HFFc6 (cell line): Measurements from ENCODE around the gene IGF1R. TPM values are rescaled to one million over a fixed set of nuclear protein-coding genes. Genes with fewer than 3 reads are reported as not detected.

Experiments used
- DNase-seq: peaks from one replicate; pipeline ENCODE4 v3.0.0-alpha.2; 2018
- H3K27ac Mint-ChIP-seq: 2 replicates; pipeline ENCODE4 v1.8.0; 2020; ENCODE audit warnings: mild to moderate bottlenecking, mixed read lengths
- H3K27me3 Mint-ChIP-seq: 2 replicates; pipeline ENCODE4 v1.8.0; 2021; ENCODE audit warnings: mild to moderate bottlenecking, moderate library complexity, mixed read lengths; ENCODE audit not compliant: insufficient read depth
- H3K36me3 Mint-ChIP-seq: 2 replicates; pipeline ENCODE4 v1.8.0; 2021; ENCODE audit warnings: low read depth, mixed read lengths
- H3K4me1 Mint-ChIP-seq: 2 replicates; pipeline ENCODE4 v1.8.0; 2020; ENCODE audit warnings: low read depth, mixed read lengths
- H3K4me3 Mint-ChIP-seq: 2 replicates; pipeline ENCODE4 v1.8.0; 2020; ENCODE audit warnings: mild to moderate bottlenecking, moderate library complexity, mixed read lengths
- H3K9me3 Mint-ChIP-seq: 2 replicates; pipeline ENCODE4 v1.8.0; 2020; ENCODE audit warnings: mild to moderate bottlenecking, mixed read lengths
- total RNA-seq, 6 experiments: library from RNA; stranded (reverse); fragmentation: NEBNext Ultra II Directional; extraction: Animal tissue kit (Norgen Biotek cat#: 25700); gene quantifications; 2 replicates in 1 of 6; 3 replicates in 5 of 6; pipeline ENCODE4 v1.2.3, GENCODE V29; 2021
- TF ChIP-seq, protein P1 (sequence below): fragments of 200-600 bp; sonication (generic); IDR thresholded peaks from 2 replicates; pipeline ENCODE4 v1.5.0; 2021; ENCODE audit warnings: antibody characterized with exemption, mild to moderate bottlenecking

IGF1R gene
- total RNA-seq, 6 experiments from 2014 or later, result 46.7 to 61.9 (median 50.1) TPM

DNA sequence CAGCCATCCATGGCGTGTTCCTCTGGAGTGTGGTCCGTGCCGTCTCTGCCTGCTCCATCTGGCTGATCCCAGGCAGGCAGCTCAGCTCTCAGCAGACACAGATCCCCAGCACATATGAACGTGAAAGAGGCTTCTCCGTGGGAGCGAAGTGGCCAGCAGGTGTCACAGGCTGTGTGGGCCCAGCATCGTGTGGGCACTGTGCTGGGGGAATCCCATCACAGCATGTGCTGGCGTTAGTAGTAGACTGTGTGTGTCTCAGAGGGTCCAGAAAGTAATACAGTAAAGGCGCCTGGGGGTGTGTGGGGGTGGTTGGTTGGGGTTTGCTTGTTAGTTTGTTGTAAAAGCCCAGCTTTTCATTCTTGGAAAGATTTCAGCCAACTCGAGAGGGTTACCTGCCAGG is 147.6 kb downstream of the IGF1R start:
- no peak overlapping the region for H3K4me3 Mint-ChIP-seq
- no peak for DNase-seq
- 0 out of 2 replicates have a peak, but pooled peaks cover 1% of the 10 kb centered on the region for H3K27me3 Mint-ChIP-seq
- H3K27ac Mint-ChIP-seq, result no peak overlapping the region
- no peaks in the 10 kb centered on the region; the same call in 1 of the 2 replicates for H3K36me3 Mint-ChIP-seq
- no peaks in the 10 kb centered on the region for H3K9me3 Mint-ChIP-seq
- TF ChIP-seq, protein P1, sequence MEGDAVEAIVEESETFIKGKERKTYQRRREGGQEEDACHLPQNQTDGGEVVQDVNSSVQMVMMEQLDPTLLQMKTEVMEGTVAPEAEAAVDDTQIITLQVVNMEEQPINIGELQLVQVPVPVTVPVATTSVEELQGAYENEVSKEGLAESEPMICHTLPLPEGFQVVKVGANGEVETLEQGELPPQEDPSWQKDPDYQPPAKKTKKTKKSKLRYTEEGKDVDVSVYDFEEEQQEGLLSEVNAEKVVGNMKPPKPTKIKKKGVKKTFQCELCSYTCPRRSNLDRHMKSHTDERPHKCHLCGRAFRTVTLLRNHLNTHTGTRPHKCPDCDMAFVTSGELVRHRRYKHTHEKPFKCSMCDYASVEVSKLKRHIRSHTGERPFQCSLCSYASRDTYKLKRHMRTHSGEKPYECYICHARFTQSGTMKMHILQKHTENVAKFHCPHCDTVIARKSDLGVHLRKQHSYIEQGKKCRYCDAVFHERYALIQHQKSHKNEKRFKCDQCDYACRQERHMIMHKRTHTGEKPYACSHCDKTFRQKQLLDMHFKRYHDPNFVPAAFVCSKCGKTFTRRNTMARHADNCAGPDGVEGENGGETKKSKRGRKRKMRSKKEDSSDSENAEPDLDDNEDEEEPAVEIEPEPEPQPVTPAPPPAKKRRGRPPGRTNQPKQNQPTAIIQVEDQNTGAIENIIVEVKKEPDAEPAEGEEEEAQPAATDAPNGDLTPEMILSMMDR, result no peak
- peaks cover 66% of the 10 kb centered on the region for H3K4me1 Mint-ChIP-seq

DNA sequence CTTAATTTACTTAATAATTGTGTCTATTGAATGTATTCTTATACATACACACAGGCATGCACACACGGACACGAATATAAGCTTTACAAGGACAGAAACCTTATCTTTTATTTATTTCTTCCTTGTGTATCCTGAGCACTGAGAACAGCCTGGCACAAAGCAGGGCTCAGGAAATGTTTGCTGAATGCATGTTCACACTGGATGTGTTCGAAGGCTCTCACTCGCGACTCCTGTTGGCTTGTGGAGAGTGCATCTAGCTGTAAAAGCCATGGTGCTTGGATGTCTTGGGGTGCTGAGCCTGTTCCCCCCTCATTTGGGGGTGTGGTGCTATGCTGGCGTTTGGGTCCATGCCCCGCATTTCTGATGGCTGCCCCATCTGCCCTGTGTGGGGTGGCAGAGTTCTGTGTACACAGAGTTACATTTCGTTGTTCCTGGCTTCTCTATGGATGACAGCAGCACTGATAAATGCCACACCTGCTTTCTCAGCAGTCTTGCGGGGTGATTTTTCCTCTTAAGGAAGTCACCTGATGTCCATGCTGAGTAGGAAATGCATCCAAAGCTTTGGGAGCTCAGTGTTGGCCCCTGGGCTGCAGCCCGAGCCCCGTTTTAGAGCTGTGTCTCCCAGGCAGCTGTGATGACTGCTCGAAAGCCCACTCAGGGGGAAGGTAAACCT is 148.5 kb downstream of the IGF1R start:
- TF ChIP-seq, protein P1, result no peak
- Mint-ChIP-seq H3K36me3 (no peaks in the 10 kb centered on the region; the same call in 1 of the 2 replicates), H3K4me1 (peaks cover 67% of the 10 kb centered on the region), H3K27ac (no peak overlapping the region), H3K4me3 (no peak overlapping the region), H3K9me3 (no peaks in the 10 kb centered on the region), H3K27me3 (peaks cover 1% of the 10 kb centered on the region; the same call in 1 of the 2 replicates)
- DNase-seq, result no peak

DNA sequence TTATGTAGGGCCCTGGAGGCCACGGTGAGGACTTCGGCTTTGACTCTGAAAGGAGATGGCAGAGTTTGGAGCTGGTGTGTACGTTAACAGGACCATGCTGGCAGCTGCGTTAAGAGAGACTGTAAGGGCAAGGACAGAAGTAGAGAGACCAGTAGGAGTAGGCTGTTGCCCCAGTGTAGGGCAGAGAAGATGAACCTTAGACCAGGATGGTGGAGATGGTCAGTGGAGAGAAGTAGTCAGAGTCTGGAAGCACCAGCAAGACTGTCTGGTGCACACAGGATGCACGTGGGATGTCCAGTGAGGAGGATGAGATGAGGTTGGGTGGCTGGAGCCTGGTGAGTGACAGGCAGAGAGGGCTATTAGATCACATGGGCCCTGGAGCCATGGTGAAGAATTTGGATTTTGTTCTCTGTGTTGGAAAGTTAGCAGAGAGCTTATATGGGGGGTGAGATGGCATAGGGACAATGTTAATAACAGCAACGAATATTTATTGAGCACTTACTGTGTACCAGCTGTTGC is 150.1 kb downstream of the IGF1R start:
- Mint-ChIP-seq H3K4me3 (0 out of 2 replicates have a peak overlapping the region, but pooled peaks have one; percentile 19), H3K36me3 (no peaks in the 10 kb centered on the region; the same call in 1 of the 2 replicates), H3K27ac (no peak overlapping the region)

DNA sequence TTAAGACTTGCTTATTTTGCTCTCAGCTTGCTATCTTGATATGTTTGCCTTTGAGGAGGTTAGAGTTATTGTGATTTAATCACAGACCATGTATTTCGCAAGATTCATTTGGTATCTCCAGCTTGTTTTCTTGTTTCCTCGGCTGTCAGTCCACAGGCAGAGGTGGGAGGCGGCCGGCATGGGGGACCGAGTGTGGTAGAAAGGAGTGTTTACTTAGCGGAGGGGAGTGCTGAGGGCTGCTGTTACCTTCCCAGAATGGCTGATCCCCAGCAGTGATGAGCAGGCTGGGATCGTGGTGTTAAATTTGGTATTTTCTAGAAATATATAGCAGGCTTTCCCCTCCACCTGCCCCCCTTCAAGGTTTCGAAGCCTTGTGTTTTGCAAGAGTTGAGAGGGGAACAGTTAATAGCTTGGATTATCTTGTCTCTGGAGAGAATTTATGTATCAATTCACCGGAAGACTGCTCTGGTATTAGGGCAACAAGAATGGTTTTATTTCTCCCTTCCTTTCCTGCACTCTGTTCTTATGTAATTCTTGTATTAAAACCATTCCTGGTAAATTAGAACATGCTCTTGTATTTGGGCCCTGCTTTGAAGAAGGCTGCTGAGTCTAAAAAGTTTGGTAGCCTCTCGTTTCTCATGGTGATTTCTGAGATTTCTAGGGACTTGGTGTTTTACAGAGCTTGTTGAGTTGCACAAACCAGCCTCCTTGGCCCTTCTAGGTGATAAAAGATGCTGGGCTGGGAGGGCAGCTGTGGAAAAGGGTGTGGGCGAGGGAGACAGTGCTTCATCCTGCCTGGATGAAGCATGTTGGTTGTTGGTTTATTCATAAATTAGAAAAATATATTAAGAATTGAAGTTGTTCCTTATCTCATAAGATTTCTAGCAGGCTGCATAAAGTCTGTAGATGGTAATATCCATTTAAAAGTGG is 151.4 kb downstream of the IGF1R start:
- no peaks in the 10 kb centered on the region for H3K9me3 Mint-ChIP-seq
- H3K4me1 Mint-ChIP-seq, result peaks cover 78% of the 10 kb centered on the region
- DNase-seq, result no peak
- H3K36me3 Mint-ChIP-seq, result no peaks in the 10 kb centered on the region; the same call in none of the 2 replicates
- TF ChIP-seq, protein P1, result no peak
- H3K4me3 Mint-ChIP-seq, result peak overlapping the region; percentile 83
- H3K27ac Mint-ChIP-seq, result peak overlapping the region; percentile 57
- peaks cover 1% of the 10 kb centered on the region; the same call in 1 of the 2 replicates for H3K27me3 Mint-ChIP-seq

More for the DNA sequence above, 150.1 kb downstream of the IGF1R start:
- no peak for DNase-seq
- Mint-ChIP-seq H3K4me1 (peaks cover 75% of the 10 kb centered on the region), H3K9me3 (no peaks in the 10 kb centered on the region), H3K27me3 (peaks cover 1% of the 10 kb centered on the region; the same call in 1 of the 2 replicates)
- TF ChIP-seq, protein P1, result no peak

DNA sequence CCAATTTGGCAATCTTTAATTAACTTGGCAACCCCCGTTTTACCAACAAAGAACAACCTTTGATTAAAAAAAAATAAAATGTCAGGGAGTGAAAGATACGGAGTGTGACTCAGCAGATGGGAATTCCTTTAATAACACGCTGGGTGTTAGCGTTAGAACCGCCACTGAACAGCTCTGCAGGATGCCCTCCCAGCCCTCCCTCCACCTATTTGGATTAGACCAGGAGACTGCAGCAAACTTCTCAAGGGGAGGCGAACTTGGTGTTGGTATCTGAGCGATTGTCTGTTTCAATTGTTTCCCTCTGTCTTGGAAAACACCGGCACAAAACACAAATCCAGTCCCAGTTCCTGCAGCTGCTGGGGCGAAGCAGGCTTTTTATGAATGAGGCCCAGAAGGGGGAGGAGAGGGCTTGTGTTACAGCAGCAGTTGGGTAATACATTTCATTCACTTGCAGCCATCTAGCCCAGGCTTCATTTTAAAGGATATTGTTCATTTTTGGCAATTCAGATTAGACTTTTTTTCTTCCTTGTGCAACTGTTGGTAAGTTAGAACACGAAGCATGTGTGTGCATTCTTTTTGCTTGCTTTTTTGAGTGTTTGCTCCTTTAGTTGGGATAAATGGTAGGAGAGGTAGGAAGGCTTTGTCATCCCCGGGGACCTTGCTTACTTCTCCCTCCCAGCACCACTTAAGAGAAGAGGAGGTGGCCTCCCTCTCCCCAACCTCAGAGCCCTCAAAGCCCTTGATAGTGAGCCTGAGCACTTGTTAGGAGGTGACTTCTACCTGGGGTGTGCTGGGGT is 152.3 kb downstream of the IGF1R start:
- peaks cover 1% of the 10 kb centered on the region; the same call in 1 of the 2 replicates for H3K27me3 Mint-ChIP-seq
- DNase-seq, result peak; percentile 56

More for the DNA sequence above, 152.3 kb downstream of the IGF1R start:
- no peaks in the 10 kb centered on the region for H3K9me3 Mint-ChIP-seq
- TF ChIP-seq, protein P1, result no peak
- H3K4me3 Mint-ChIP-seq, result peak overlapping the region; percentile 83
- H3K36me3 Mint-ChIP-seq, result no peaks in the 10 kb centered on the region; the same call in none of the 2 replicates
- peaks cover 76% of the 10 kb centered on the region for H3K4me1 Mint-ChIP-seq
- peak overlapping the region; percentile 57 for H3K27ac Mint-ChIP-seq
